Stomach (tissue), 9 donors: ENCODE data around the gene TINAGL1. TPM values are rescaled to one million over a fixed set of nuclear protein-coding genes. Genes with fewer than 3 reads are reported as not detected.

Experiments
- DNase-seq, 2 donors: peaks; one replicate each; pipeline versions ENCODE4 v3.0.0 to v3.0.0-alpha.2; 2013 to 2019
- H3K27ac ChIP-seq, 5 donors: fragments of 200-600 bp in 4 of 5; sonication (generic) in 4 of 5; one replicate each; pipeline ENCODE4 v1.5.1; 2013 to 2019; ENCODE audit warnings: mild to moderate bottlenecking in 1 of 5, moderate library complexity in 1 of 5
- H3K27me3 ChIP-seq, 3 donors: fragments of 200-600 bp; sonication (generic); one replicate each; pipeline ENCODE4 v1.5.1; 2017 to 2019; ENCODE audit warnings: mixed run types in 1 of 3
- H3K36me3 ChIP-seq, 4 donors: fragments of 200-600 bp; sonication (generic); 1 replicate in 3 of 4; 2 replicates in 1 of 4; pipeline ENCODE4 v1.5.1; 2016 to 2019
- H3K4me1 ChIP-seq, 4 donors: fragments of 200-600 bp; sonication (generic); one replicate each; pipeline ENCODE4 v1.5.1; 2016 to 2019
- H3K4me3 ChIP-seq, 4 donors: fragments of 200-600 bp; sonication (generic) in 3 of 4; one replicate each; pipeline ENCODE4 v1.5.1; 2016 to 2019; ENCODE audit warnings: mild to moderate bottlenecking in 1 of 4
- H3K9me3 ChIP-seq, 4 donors: fragments of 200-600 bp; sonication (generic); one replicate each; pipeline ENCODE4 v1.5.1; 2016 to 2019
- EP300 ChIP-seq: sonication (generic); formaldehyde crosslinking; IDR thresholded peaks from one replicate; pipeline ENCODE4 v1.6.1; 2017; ENCODE audit warnings: antibody characterized with exemption
- POLR2A ChIP-seq, 4 donors: fragments of 450-650 bp; IDR thresholded peaks; one replicate each; pipeline ENCODE4 v1.6.1; 2016; ENCODE audit warnings: antibody characterized with exemption in 4 of 4, control low read depth in 2 of 4, mild to moderate bottlenecking in 1 of 4, moderate library complexity in 1 of 4
- POLR2AphosphoS5 ChIP-seq, 3 donors: sonication (generic); formaldehyde crosslinking; IDR thresholded peaks; one replicate each; pipeline ENCODE4 v1.6.1; 2016; ENCODE audit warnings: antibody characterized with exemption in 3 of 3
- WGBS, 5 donors: extraction: QIAGEN DNeasy Blood & Tissue Kit in 3 of 5; methylation state at CpG; one replicate each; pipeline versions ENCODE4 v1.1.5 to v1.1.7; 2013 to 2018; 5-methylcytosine and 5-hydroxymethylcytosine counted together
- intact Hi-C: fragments of 100-400 bp; cut with DNase I; formaldehyde crosslinking; loops from one replicate; pipeline ENCODE4 v1.15.1; 2023; ENCODE audit warnings: low total_unique reads
- polyA plus RNA-seq, 3 donors: library from polyadenylated mRNA; stranded (reverse); fragments of 200-250 nt; gene quantifications; one replicate each; pipeline ENCODE4 v1.2.3, GENCODE V29; 2013
- total RNA-seq, 5 donors: library from RNA; depleted of rRNA; stranded (reverse); fragments of >200 nt; gene quantifications; one replicate each; pipeline versions ENCODE4 v1.1.0 to v1.2.3, GENCODE V29; 2014 to 2016
- TF ChIP-seq, protein P1 (sequence below), 7 experiments: fragments of 450-650 bp in 4 of 7; fragments of 200-600 bp in 3 of 7; sonication (generic) in 3 of 7; IDR thresholded peaks; one replicate each; pipeline ENCODE4 v1.5.1; 2016 to 2019; ENCODE audit warnings: antibody characterized with exemption in 7 of 7, control low read depth in 2 of 7, mild to moderate bottlenecking in 1 of 7
- donor health status: healthy with polysubstance abuse.
- donor health status: Bipolar disorder and iron deficiency.
- donor health status: healthy.

The TINAGL1 gene
- total and polyA plus RNA-seq, 8 donors = 17.9 to 691 (median 124) TPM

GRCh38 chr1:31559715-31560114 is 16.6 kb upstream of the TINAGL1 start:
- Histone ChIP-seq H3K4me1 (peaks cover 3 to 10% (median 8%) of the 10 kb centered on the region in 4 donors), H3K9me3 (peaks cover 0 to 5% (median 0%) of the 10 kb centered on the region in 4 donors), H3K27ac (no peak overlapping the region), H3K27me3 (peaks cover 0 to 35% (median 0%) of the 10 kb centered on the region in 3 donors), H3K4me3 (no peak overlapping the region), H3K36me3 (no peaks in the 10 kb centered on the region)
- DNase-seq = no peak
- TF ChIP-seq, protein P1, sequence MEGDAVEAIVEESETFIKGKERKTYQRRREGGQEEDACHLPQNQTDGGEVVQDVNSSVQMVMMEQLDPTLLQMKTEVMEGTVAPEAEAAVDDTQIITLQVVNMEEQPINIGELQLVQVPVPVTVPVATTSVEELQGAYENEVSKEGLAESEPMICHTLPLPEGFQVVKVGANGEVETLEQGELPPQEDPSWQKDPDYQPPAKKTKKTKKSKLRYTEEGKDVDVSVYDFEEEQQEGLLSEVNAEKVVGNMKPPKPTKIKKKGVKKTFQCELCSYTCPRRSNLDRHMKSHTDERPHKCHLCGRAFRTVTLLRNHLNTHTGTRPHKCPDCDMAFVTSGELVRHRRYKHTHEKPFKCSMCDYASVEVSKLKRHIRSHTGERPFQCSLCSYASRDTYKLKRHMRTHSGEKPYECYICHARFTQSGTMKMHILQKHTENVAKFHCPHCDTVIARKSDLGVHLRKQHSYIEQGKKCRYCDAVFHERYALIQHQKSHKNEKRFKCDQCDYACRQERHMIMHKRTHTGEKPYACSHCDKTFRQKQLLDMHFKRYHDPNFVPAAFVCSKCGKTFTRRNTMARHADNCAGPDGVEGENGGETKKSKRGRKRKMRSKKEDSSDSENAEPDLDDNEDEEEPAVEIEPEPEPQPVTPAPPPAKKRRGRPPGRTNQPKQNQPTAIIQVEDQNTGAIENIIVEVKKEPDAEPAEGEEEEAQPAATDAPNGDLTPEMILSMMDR (IDR thresholded peaks at IDR 0.05) = no peak
- no peak for TF ChIP-seq POLR2AphosphoS5 (IDR thresholded peaks at IDR 0.05)
- TF ChIP-seq POLR2A (IDR thresholded peaks at IDR 0.05) = no peak
- TF ChIP-seq EP300 = no peak
- intact Hi-C loops = loop anchor here (5.0 kb wide), 1 partner anchor 38 kb away; no protein-coding TSS in a partner anchor

- no peak for DNase-seq
- H3K27me3 ChIP-seq = peaks cover 0 to 35% (median 0%) of the 10 kb centered on the region in 3 donors
- no peaks in the 10 kb centered on the region for H3K36me3 ChIP-seq
- WGBS, 5 donors = 59 to 67% (median 65%) methylated on average over 4 of the region's 4 CpGs
- H3K27ac ChIP-seq = no peak overlapping the region
- H3K4me1 ChIP-seq = peaks cover 3 to 12% (median 9%) of the 10 kb centered on the region in 4 donors
- peaks cover 0 to 5% (median 0%) of the 10 kb centered on the region in 4 donors for H3K9me3 ChIP-seq
- intact Hi-C loops = loop anchor here (5.0 kb wide), 1 partner anchor 37 kb away; no protein-coding TSS in a partner anchor
- TF ChIP-seq POLR2AphosphoS5 (IDR thresholded peaks at IDR 0.05) (no peak), EP300 (no peak), POLR2A (IDR thresholded peaks at IDR 0.05) (no peak)
- TF ChIP-seq, protein P1 (IDR thresholded peaks at IDR 0.05) = no peak
- H3K4me3 ChIP-seq = no peak overlapping the region
Measured at GRCh38 chr1:31560394-31560793, 15.9 kb upstream of the TINAGL1 start.

DNA sequence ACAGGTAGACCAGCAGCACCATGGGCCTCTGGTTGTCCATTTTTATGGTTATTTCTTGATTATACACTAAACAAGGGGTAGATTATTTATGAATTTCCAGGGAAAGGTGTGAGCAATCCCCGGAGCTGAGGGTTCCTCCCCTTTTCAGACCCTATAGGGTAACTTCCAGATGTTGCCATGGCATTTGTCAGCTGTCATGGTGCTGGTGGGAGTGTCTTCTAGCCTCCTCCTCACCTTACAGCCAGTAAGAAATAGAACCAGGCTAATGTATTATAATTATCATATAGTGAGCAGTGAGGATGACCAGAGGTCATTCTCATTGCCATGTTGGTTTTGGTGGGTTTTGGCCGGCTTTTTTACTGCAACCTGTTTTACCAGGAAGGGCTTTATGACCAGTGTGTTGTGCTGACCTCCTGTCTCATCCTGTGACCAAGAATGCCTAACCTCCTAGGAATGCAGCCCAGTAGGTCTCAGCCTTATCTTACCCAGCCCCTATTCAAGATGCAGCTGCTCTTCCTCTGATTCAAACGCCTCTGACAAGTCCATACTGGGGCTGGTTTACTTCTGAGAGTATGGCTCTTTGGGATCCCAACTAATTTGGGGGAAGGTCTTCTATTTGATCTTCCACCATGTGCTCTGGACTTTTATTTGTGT is 13.5 kb upstream of the TINAGL1 start:
- no peak for DNase-seq
- H3K36me3 ChIP-seq = no peaks in the 10 kb centered on the region
- peaks cover 0 to 32% (median 0%) of the 10 kb centered on the region in 3 donors for H3K27me3 ChIP-seq
- H3K4me3 ChIP-seq = no peak overlapping the region
- H3K4me1 ChIP-seq = peaks cover 3 to 12% (median 9%) of the 10 kb centered on the region in 4 donors
- H3K9me3 ChIP-seq = peaks cover 0 to 5% (median 0%) of the 10 kb centered on the region in 4 donors
- intact Hi-C loops = loop anchor here (5.0 kb wide), 1 partner anchor 34 kb away; no protein-coding TSS in a partner anchor
- H3K27ac ChIP-seq = peak overlapping the region in 2 of 5 donors; percentile 6 to 31
- TF ChIP-seq POLR2AphosphoS5 (IDR thresholded peaks at IDR 0.05) (no peak), EP300 (no peak), POLR2A (IDR thresholded peaks at IDR 0.05) (no peak)
- TF ChIP-seq, protein P1 (IDR thresholded peaks at IDR 0.05) = no peak
- 38 to 50% (median 42%) methylated on average over 3 of the region's 3 CpGs for WGBS, 5 donors

DNA sequence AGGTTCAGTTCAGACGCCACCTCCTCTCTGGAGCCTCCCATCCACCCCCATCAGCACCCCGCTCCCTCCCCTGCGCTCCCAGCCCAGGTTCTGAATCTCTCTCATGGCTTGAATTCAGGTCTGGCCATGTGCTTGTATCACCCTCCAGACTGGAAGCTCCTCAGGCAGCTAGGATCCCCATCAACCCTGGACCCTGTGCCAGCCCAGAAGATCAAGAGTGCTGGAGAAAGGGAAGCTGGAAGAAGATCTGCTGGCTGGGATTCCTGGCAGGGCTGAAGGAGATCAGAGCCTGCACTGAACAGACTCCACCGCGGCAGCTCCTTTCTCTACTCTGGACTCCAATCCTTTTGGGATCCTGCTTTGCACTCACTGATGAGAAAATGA is 11.7 kb upstream of the TINAGL1 start:
- H3K27me3 ChIP-seq = peaks cover 0 to 28% (median 0%) of the 10 kb centered on the region in 3 donors
- TF ChIP-seq POLR2A (IDR thresholded peaks at IDR 0.05) = no peak
- TF ChIP-seq, protein P1 (IDR thresholded peaks at IDR 0.05) = no peak
- peaks cover 0 to 5% (median 0%) of the 10 kb centered on the region in 4 donors for H3K9me3 ChIP-seq
- intact Hi-C loops = loop anchor here (5.0 kb wide), 1 partner anchor 33 kb away; no protein-coding TSS in a partner anchor
- no peak for DNase-seq
- H3K36me3 ChIP-seq = no peaks in the 10 kb centered on the region
- 74 to 81% (median 75%) methylated on average over 5 of the region's 5 CpGs for WGBS, 5 donors
- peaks cover 3 to 23% (median 10%) of the 10 kb centered on the region in 4 donors for H3K4me1 ChIP-seq
- H3K4me3 ChIP-seq = no peak overlapping the region
- peak overlapping the region in 1 of 5 donors; percentile 35 for H3K27ac ChIP-seq
